Glomerular endothelial cell (primary cell): ENCODE results near the gene ARHGAP10. TPM values are rescaled to one million over a fixed set of nuclear protein-coding genes. Genes with fewer than 3 reads are reported as not detected.

Experiments used
- DNase-seq: peaks from one replicate; pipeline ENCODE4 v3.0.0-alpha.2; 2011; ENCODE audit warnings: low read depth, low spot score; ENCODE audit errors: extremely low read depth
- total RNA-seq: library from RNA; depleted of rRNA; stranded (reverse); fragments of >200 nt; gene quantifications from 2 replicates; pipeline ENCODE4 v1.2.3, GENCODE V29; 2015

ARHGAP10 gene
- total RNA-seq, 1 donor from 2014 or later: 16.7 TPM

GRCh38 chr4:147846318-147847155 is 114.6 kb downstream of the ARHGAP10 start:
- no peak for DNase-seq

- DNase-seq: no peak
Observed at GRCh38 chr4:147847751-147848590, 116.1 kb downstream of the ARHGAP10 start.

- no peak for DNase-seq
Observed at GRCh38 chr4:147848634-147849033, 116.7 kb downstream of the ARHGAP10 start.

- DNase-seq: no peak
Observed at GRCh38 chr4:147851135-147851534, 119.2 kb downstream of the ARHGAP10 start.

- DNase-seq: no peak
Observed at GRCh38 chr4:147853706-147854105, 121.8 kb downstream of the ARHGAP10 start.

GRCh38 chr4:147854154-147854553 is 122.3 kb downstream of the ARHGAP10 start:
- no peak for DNase-seq

GRCh38 chr4:147855571-147856009 is 123.7 kb downstream of the ARHGAP10 start:
- DNase-seq: no peak

- no peak for DNase-seq
Observed at GRCh38 chr4:147860960-147861359, 129.1 kb downstream of the ARHGAP10 start.

GRCh38 chr4:147862043-147862692 is 130.3 kb downstream of the ARHGAP10 start:
- DNase-seq: no peak

- no peak for DNase-seq
Observed at GRCh38 chr4:147863111-147863747, 131.3 kb downstream of the ARHGAP10 start.

- DNase-seq: no peak
Observed at GRCh38 chr4:147863808-147864472, 132.1 kb downstream of the ARHGAP10 start.

- DNase-seq: no peak
Observed at GRCh38 chr4:147864607-147865006, 132.7 kb downstream of the ARHGAP10 start.

GRCh38 chr4:147865926-147866325 is 134.0 kb downstream of the ARHGAP10 start:
- DNase-seq: no peak

- peak; percentile 88 for DNase-seq
Observed at GRCh38 chr4:147866532-147867271, 134.8 kb downstream of the ARHGAP10 start.

- no peak for DNase-seq
Observed at GRCh38 chr4:147874109-147874508, 142.2 kb downstream of the ARHGAP10 start.

GRCh38 chr4:147877308-147877771 is 145.5 kb downstream of the ARHGAP10 start:
- DNase-seq: no peak

GRCh38 chr4:147879676-147880075 is 147.8 kb downstream of the ARHGAP10 start:
- DNase-seq: no peak

GRCh38 chr4:147880511-147880910 is 148.6 kb downstream of the ARHGAP10 start:
- DNase-seq: no peak

- DNase-seq: no peak
Observed at GRCh38 chr4:147884536-147884935, 152.6 kb downstream of the ARHGAP10 start.
